NB4 (cell line): ENCODE results near the gene KAT6B.

Source experiments
- DNase-seq: peaks from one replicate; pipeline ENCODE4 v3.0.0; 2010; ENCODE audit warnings: low read depth
- H3K4me3 ChIP-seq: one replicate; pipeline ENCODE4 v1.5.1; 2011; ENCODE audit warnings: mild to moderate bottlenecking, low read depth, low read length, moderate library complexity
- CTCF ChIP-seq: IDR thresholded peaks from one replicate; pipeline ENCODE4 v1.5.1; 2012; ENCODE audit warnings: low read depth, low read length
- MAX ChIP-seq: IDR thresholded peaks from 2 replicates; pipeline ENCODE4 v1.6.1; 2011; ENCODE audit warnings: low read depth, low read length
- MYC ChIP-seq: IDR thresholded peaks from 2 replicates; pipeline ENCODE4 v1.6.1; 2011; ENCODE audit warnings: low read depth, low read length
- POLR2A ChIP-seq: IDR thresholded peaks from 2 replicates; pipeline ENCODE4 v1.6.1; 2011; ENCODE audit warnings: mild to moderate bottlenecking; ENCODE audit not compliant: insufficient read length; ENCODE audit errors: extremely low read depth

KAT6B gene

GRCh38 chr10:74949843-74950765 lies 123.7 kb downstream of the KAT6B start:
- no peak overlapping the region for H3K4me3 ChIP-seq
- DNase-seq = no peak
- TF ChIP-seq MYC (no peak), POLR2A (no peak), CTCF (no peak), MAX (no peak)

GRCh38 chr10:74953214-74953613 lies 126.8 kb downstream of the KAT6B start:
- TF ChIP-seq MAX (no peak), POLR2A (no peak), CTCF (no peak), MYC (no peak)
- no peak overlapping the region for H3K4me3 ChIP-seq
- no peak for DNase-seq

- H3K4me3 ChIP-seq = no peak overlapping the region
- DNase-seq = peak; percentile 84
- TF ChIP-seq CTCF = no peak
- no peak for TF ChIP-seq POLR2A
- peak; percentile 27; the same call in 1 of the 2 replicates for TF ChIP-seq MAX
Measured at GRCh38 chr10:74955796-74956195, 129.4 kb downstream of the KAT6B start.

- no peak for DNase-seq
- TF ChIP-seq CTCF (no peak), MAX (no peak), MYC (no peak)
- H3K4me3 ChIP-seq = no peak overlapping the region
Measured at GRCh38 chr10:74956555-74957111, 130.2 kb downstream of the KAT6B start.

- no peak overlapping the region for H3K4me3 ChIP-seq
- no peak for TF ChIP-seq MAX
- no peak for TF ChIP-seq POLR2A
- no peak for TF ChIP-seq CTCF
- no peak for TF ChIP-seq MYC
- DNase-seq = no peak
Measured at GRCh38 chr10:74957285-74957961, 131.0 kb downstream of the KAT6B start.
